H1 (cell line): ENCODE data around the gene CYP3A7. TPM values are rescaled to one million over a fixed set of nuclear protein-coding genes. Genes with fewer than 3 reads are reported as not detected.

Experiments used
- CTCF ChIA-PET: fragments of 300-600 bp; sonication (Branson Sonifier 250); formaldehyde crosslinking; loops from one replicate; lab custom pipeline; 2021; ENCODE audit not compliant: partially characterized antibody; lab: Charles Lee
- POLR2A ChIA-PET: fragments of 300-600 bp; sonication (Branson Sonifier 250); formaldehyde crosslinking; loops from one replicate; lab custom pipeline; 2021; ENCODE audit warnings: inconsistent platforms; ENCODE audit not compliant: partially characterized antibody; lab: Charles Lee
- DNase-seq, 2 experiments: peaks; one replicate each; pipeline versions ENCODE4 v3.0.0 to v3.0.0-alpha.2; 2010 to 2022; ENCODE audit warnings: low spot score in 2 of 2, low read depth in 1 of 2, mixed read lengths in 1 of 2
- FAIRE-seq: peaks from 2 replicates; lab custom pipeline; 2011; peaks lifted over from hg19 to GRCh38; lab: Jason Lieb, UNC
- H2AFZ ChIP-seq: 2 replicates; pipeline ENCODE4 v1.8.1; 2012; ENCODE audit warnings: low read length, inconsistent platforms
- H2AK5ac ChIP-seq: 2 replicates; pipeline ENCODE4 v1.6.1; 2013; ENCODE audit warnings: low read depth, low read length
- H2BK120ac ChIP-seq: replicated peaks from 2 replicates; pipeline ENCODE3; 2013; ENCODE audit warnings: low read depth, low read length, inconsistent platforms
- H2BK12ac ChIP-seq: 2 replicates; pipeline ENCODE4 v1.6.1; 2013; ENCODE audit warnings: low read depth, low read length
- H2BK15ac ChIP-seq: 2 replicates; pipeline ENCODE4 v1.6.1; 2013; ENCODE audit warnings: low read length
- H2BK20ac ChIP-seq: 2 replicates; pipeline ENCODE4 v1.6.1; 2013; ENCODE audit warnings: low read length
- H2BK5ac ChIP-seq: 2 replicates; pipeline ENCODE4 v1.6.1; 2013; ENCODE audit warnings: low read depth, low read length
- H3K14ac ChIP-seq: 2 replicates; pipeline ENCODE4 v1.6.1; 2013; ENCODE audit warnings: inconsistent platforms; ENCODE audit not compliant: insufficient read length
- H3K18ac ChIP-seq: 2 replicates; pipeline ENCODE4 v1.6.1; 2013; ENCODE audit warnings: low read length; ENCODE audit errors: extremely low read depth
- H3K23ac ChIP-seq: 2 replicates; pipeline ENCODE4 v1.6.1; 2013; ENCODE audit warnings: inconsistent platforms; ENCODE audit not compliant: insufficient read length
- H3K23me2 ChIP-seq: 2 replicates; pipeline ENCODE4 v1.6.1; 2013; ENCODE audit warnings: low read depth, low read length
- H3K27ac ChIP-seq: 2 replicates; pipeline ENCODE4 v1.6.1; 2011; ENCODE audit warnings: low read depth, low read length, inconsistent platforms
- H3K27me3 ChIP-seq, 4 experiments: replicated peaks in 1 of 4; 1 replicate in 1 of 4; 2 replicates in 3 of 4; pipeline versions ENCODE4 v1.6.1 to v1.8.1; 2011 to 2013; ENCODE audit warnings: low read length in 3 of 4, mild to moderate bottlenecking in 3 of 4, inconsistent platforms in 2 of 4, mixed read lengths in 2 of 4, moderate library complexity in 1 of 4; ENCODE audit not compliant: control insufficient read depth in 3 of 4, insufficient read depth in 3 of 4; ENCODE audit errors: extremely low read depth in 1 of 4
- H3K36me3 ChIP-seq, 4 experiments: 2 replicates each; pipeline versions ENCODE4 v1.6.1 to v1.8.1; 2011 to 2013; ENCODE audit warnings: mild to moderate bottlenecking in 4 of 4, low read length in 3 of 4, moderate library complexity in 2 of 4, control low read depth in 1 of 4, inconsistent platforms in 1 of 4; ENCODE audit not compliant: insufficient read depth in 4 of 4, control insufficient read depth in 2 of 4
- H3K4ac ChIP-seq: replicated peaks from 2 replicates; pipeline ENCODE3; 2013; ENCODE audit warnings: low read length, low read depth, mixed read lengths, inconsistent platforms; ENCODE audit not compliant: insufficient read length
- H3K4me1 ChIP-seq, 4 experiments: replicated peaks in 1 of 4; 1 replicate in 1 of 4; 2 replicates in 3 of 4; pipeline versions ENCODE4 v1.6.1 to v1.8.1; 2011 to 2013; ENCODE audit warnings: low read length in 3 of 4, inconsistent platforms in 2 of 4, mixed read lengths in 1 of 4; ENCODE audit not compliant: insufficient read depth in 4 of 4, control insufficient read depth in 3 of 4
- H3K4me2 ChIP-seq, 2 experiments: 2 replicates each; pipeline versions ENCODE4 v1.6.1 to v1.8.1; 2011 to 2013; ENCODE audit warnings: low read depth in 2 of 2, low read length in 2 of 2, control low read depth in 1 of 2, inconsistent platforms in 1 of 2, mild to moderate bottlenecking in 1 of 2; ENCODE audit not compliant: insufficient read depth in 1 of 2
- H3K4me3 ChIP-seq, 4 experiments: fragments of 200-600, 300-600 bp in 1 of 4; sonication (generic), shearing (Covaris generic), sonication (Bioruptor Twin) in 1 of 4; 2 replicates each; pipeline versions ENCODE4 v1.5.1 to v1.8.1; 2011 to 2016; ENCODE audit warnings: low read length in 4 of 4, low read depth in 3 of 4, control low read depth in 2 of 4, inconsistent platforms in 2 of 4, mild to moderate bottlenecking in 2 of 4, mixed read lengths in 1 of 4, moderate library complexity in 1 of 4; ENCODE audit not compliant: insufficient read depth in 2 of 4; ENCODE audit errors: extremely low read depth in 1 of 4
- H3K56ac ChIP-seq: replicated peaks from 2 replicates; pipeline ENCODE3; 2013; ENCODE audit warnings: low read depth, mild to moderate bottlenecking, mixed read lengths, low read length, inconsistent platforms; ENCODE audit not compliant: insufficient read length
- H3K79me1 ChIP-seq: 2 replicates; pipeline ENCODE4 v1.6.1; 2013; ENCODE audit warnings: low read depth, low read length, control low read depth
- H3K79me2 ChIP-seq, 2 experiments: 2 replicates each; pipeline versions ENCODE4 v1.6.1 to v1.8.1; 2012 to 2013; ENCODE audit warnings: low read length in 2 of 2, mild to moderate bottlenecking in 2 of 2, inconsistent platforms in 1 of 2; ENCODE audit not compliant: insufficient read depth in 2 of 2, control insufficient read depth in 1 of 2
- H3K9ac ChIP-seq, 4 experiments: replicated peaks in 1 of 4; 1 replicate in 1 of 4; 2 replicates in 3 of 4; pipeline versions ENCODE4 v1.6.1 to v1.8.1; 2011 to 2013; ENCODE audit warnings: low read depth in 3 of 4, low read length in 3 of 4, control low read depth in 2 of 4, mild to moderate bottlenecking in 2 of 4, moderate library complexity in 2 of 4, inconsistent platforms in 1 of 4; ENCODE audit errors: extremely low read depth in 1 of 4
- H3K9me3 ChIP-seq, 2 experiments: 2 replicates each; pipeline versions ENCODE4 v1.6.1 to v1.8.1; 2012 to 2013; ENCODE audit warnings: mild to moderate bottlenecking in 2 of 2, moderate library complexity in 2 of 2, control low read depth in 1 of 2, inconsistent platforms in 1 of 2, low read depth in 1 of 2, low read length in 1 of 2, mixed read lengths in 1 of 2; ENCODE audit not compliant: insufficient read depth in 2 of 2
- H4K20me1 ChIP-seq, 2 experiments: replicated peaks in 1 of 2; 2 replicates each; pipeline versions ENCODE3 to v1.8.1; 2011 to 2013; ENCODE audit warnings: inconsistent platforms in 2 of 2, low read length in 2 of 2, mild to moderate bottlenecking in 1 of 2; ENCODE audit not compliant: insufficient read depth in 2 of 2, control insufficient read depth in 1 of 2
- H4K5ac ChIP-seq: 2 replicates; pipeline ENCODE4 v1.6.1; 2013; ENCODE audit warnings: low read length, low read depth, mixed read lengths, inconsistent platforms; ENCODE audit not compliant: insufficient read length
- H4K8ac ChIP-seq: 2 replicates; pipeline ENCODE4 v1.8.0; 2013; ENCODE audit warnings: mild to moderate bottlenecking, moderate library complexity, low read length, inconsistent platforms; ENCODE audit not compliant: insufficient read depth; ENCODE audit errors: extremely low read depth
- H4K91ac ChIP-seq: replicated peaks from 2 replicates; pipeline ENCODE3; 2013; ENCODE audit warnings: low read length, mixed read lengths, inconsistent platforms; ENCODE audit not compliant: insufficient read length
- EGR1 ChIP-seq: IDR thresholded peaks from 2 replicates; pipeline ENCODE4 v1.6.1; 2011; ENCODE audit warnings: low read depth, low read length, borderline replicate concordance
- KDM4A ChIP-seq: IDR thresholded peaks from one replicate; pipeline ENCODE4 v1.7.1; 2012; ENCODE audit warnings: low read depth, mild to moderate bottlenecking, moderate library complexity, low read length, inconsistent platforms; ENCODE audit not compliant: severe bottlenecking
- SP1 ChIP-seq: IDR thresholded peaks from 2 replicates; pipeline ENCODE4 v1.6.1; 2011; ENCODE audit warnings: low read depth, low read length
- WGBS, 2 experiments: shearing (Covaris generic) in 1 of 2; methylation state at CpG; one replicate each; pipeline versions ENCODE4 v1.1.6 to v1.1.7; 2013 to 2015; ENCODE audit warnings: low lambda C conversion rate in 2 of 2, mixed read lengths in 2 of 2, inconsistent platforms in 1 of 2, low coverage in 1 of 2, missing lambda C conversion rate in 1 of 2; ENCODE audit not compliant: insufficient replicate concordance in 2 of 2, insufficient coverage in 1 of 2, insufficient read length in 1 of 2; ENCODE audit errors: extremely low coverage in 1 of 2, missing lambda C conversion rate in 1 of 2; 5-methylcytosine and 5-hydroxymethylcytosine counted together
- polyA plus RNA-seq, 7 experiments: library from polyadenylated mRNA; depleted of rRNA in 3 of 7; stranded (reverse) in 5 of 7; unstranded in 2 of 7; fragments of >200 nt in 5 of 7; fragments of 200-250 nt in 2 of 7; gene quantifications; 1 replicate in 5 of 7; 2 replicates in 1 of 7; 4 replicates in 1 of 7; pipeline versions ENCODE4 v1.2.1 to v1.2.3, GENCODE V29; 2011 to 2013; ENCODE audit warnings: missing spikeins in 2 of 7, mixed read lengths in 2 of 7
- total RNA-seq: library from RNA; stranded (reverse); fragmentation: NEBNext Ultra II Directional; extraction: Animal tissue kit (Norgen Biotek cat#: 25700); gene quantifications from 2 replicates; pipeline ENCODE4 v1.2.1, GENCODE V29; 2021

The CYP3A7 gene
- total and polyA plus RNA-seq, 2 of the 8 experiments (the other 6 are each of a cell fraction or from before 2014, with no cell fraction given) = not detected

- H2BK120ac ChIP-seq = no peak overlapping the region
- no peak overlapping the region for H2BK20ac ChIP-seq
Measured at GRCh38 chr7:99730992-99731391, 4.0 kb downstream of the CYP3A7 start.

More at GRCh38 chr7:99730992-99731391, 4.0 kb downstream of the CYP3A7 start:
- ChIA-PET POLR2A (interaction anchor here (1.2 kb wide), 1 partner anchor 10 kb away, joined by 4 read pairs; no protein-coding TSS in a partner anchor), CTCF (interaction anchor here (0.5 to 2.0 kb wide), 4 partner anchors 9 to 260 kb away, joined by 3 to 11 read pairs (median 4); no protein-coding TSS in a partner anchor)
- Histone ChIP-seq H3K79me2 (no peaks in the 10 kb centered on the region), H3K36me3 (no peaks in the 10 kb centered on the region), H4K91ac (no peak overlapping the region), H4K5ac (no peak overlapping the region), H2BK15ac (no peak overlapping the region), H3K23me2 (no peaks in the 10 kb centered on the region), H3K23ac (no peak overlapping the region), H3K27ac (no peak overlapping the region), H2AK5ac (no peak overlapping the region), H2AFZ (no peak overlapping the region), H4K8ac (no peak overlapping the region), H2BK12ac (no peak overlapping the region), H3K56ac (no peak overlapping the region), H3K9me3 (no peaks in the 10 kb centered on the region), H3K27me3 (no peaks in the 10 kb centered on the region), H3K4me3 (no peak overlapping the region), H4K20me1 (no peaks in the 10 kb centered on the region), H3K14ac (no peak overlapping the region), H3K4me1 (no peaks in the 10 kb centered on the region), H3K4ac (no peak overlapping the region), H3K9ac (no peak overlapping the region), H2BK5ac (no peak overlapping the region), H3K79me1 (no peaks in the 10 kb centered on the region), H3K18ac (no peak overlapping the region), H3K4me2 (no peak overlapping the region)
- DNase-seq (no peak), FAIRE-seq (no peak)
- 85% methylated on average over 3 of the region's 3 CpGs; no CpG with 5 or more reads in 1 of the 2 experiments for WGBS, 2 experiments
- TF ChIP-seq KDM4A (no peak), EGR1 (no peak), SP1 (no peak)
